CD14-positive monocyte (primary cell): ENCODE data around the gene BICDL1. TPM values are rescaled to one million over a fixed set of nuclear protein-coding genes. Genes with fewer than 3 reads are reported as not detected.

Source experiments
- DNase-seq, 3 donors: peaks; one replicate each; pipeline ENCODE4 v3.0.0-alpha.2; 2011 to 2022
- H2AFZ ChIP-seq: 2 replicates; pipeline ENCODE4 v1.6.0; 2012; ENCODE audit warnings: mild to moderate bottlenecking, low read depth, low read length, inconsistent platforms; ENCODE audit not compliant: insufficient read depth, poor library complexity, severe bottlenecking
- H3K27ac ChIP-seq, 2 donors: 1 replicate in 1 of 2; 2 replicates in 1 of 2; pipeline ENCODE4 v1.5.1; 2012 to 2013; ENCODE audit warnings: low read length in 2 of 2, control low read depth in 1 of 2, inconsistent platforms in 1 of 2, low read depth in 1 of 2, mild to moderate bottlenecking in 1 of 2
- H3K27me3 ChIP-seq, 2 donors: one replicate each; pipeline versions ENCODE4 v1.6.0 to v1.6.1; 2011 to 2013; ENCODE audit warnings: low read length in 2 of 2; ENCODE audit not compliant: control insufficient read depth in 2 of 2, insufficient read depth in 2 of 2
- H3K36me3 ChIP-seq, 2 donors: replicated peaks in 1 of 2; 1 replicate in 1 of 2; 2 replicates in 1 of 2; pipeline versions ENCODE4 v1.5.1 to v1.6.1; 2012 to 2013; ENCODE audit warnings: low read length in 2 of 2, control low read depth in 1 of 2, inconsistent platforms in 1 of 2, mild to moderate bottlenecking in 1 of 2; ENCODE audit not compliant: insufficient read depth in 2 of 2, control insufficient read depth in 1 of 2
- H3K4me1 ChIP-seq, 2 donors: 1 replicate in 1 of 2; 2 replicates in 1 of 2; pipeline versions ENCODE4 v1.5.1 to v1.6.1; 2012 to 2013; ENCODE audit warnings: low read length in 2 of 2, control low read depth in 1 of 2, inconsistent platforms in 1 of 2, mild to moderate bottlenecking in 1 of 2, moderate library complexity in 1 of 2; ENCODE audit not compliant: insufficient read depth in 2 of 2, control insufficient read depth in 1 of 2
- H3K4me2 ChIP-seq: replicated peaks from 2 replicates; pipeline ENCODE3; 2012; ENCODE audit warnings: low read length, moderate library complexity, mild to moderate bottlenecking; ENCODE audit not compliant: poor library complexity, severe bottlenecking; ENCODE audit errors: extremely low read depth
- H3K4me3 ChIP-seq, 3 experiments: fragments of 200-600 bp in 1 of 3; sonication (generic) in 1 of 3; replicated peaks in 1 of 3; 1 replicate in 2 of 3; 2 replicates in 1 of 3; pipeline ENCODE4 v1.5.1; 2011 to 2013; ENCODE audit warnings: low read length in 3 of 3, mild to moderate bottlenecking in 3 of 3, control low read depth in 2 of 3, low read depth in 2 of 3, inconsistent platforms in 1 of 3, moderate library complexity in 1 of 3
- H3K79me2 ChIP-seq: 2 replicates; pipeline ENCODE4 v1.6.0; 2012; ENCODE audit warnings: mild to moderate bottlenecking, control low read depth, inconsistent platforms, low read length, moderate library complexity; ENCODE audit not compliant: insufficient read depth
- H3K9ac ChIP-seq: 2 replicates; pipeline ENCODE4 v1.6.0; 2017; ENCODE audit warnings: low read length, mild to moderate bottlenecking; ENCODE audit not compliant: insufficient read depth, poor library complexity, severe bottlenecking
- H3K9me3 ChIP-seq, 2 donors: replicated peaks in 1 of 2; 1 replicate in 1 of 2; 2 replicates in 1 of 2; pipeline versions ENCODE4 v1.5.1 to v1.6.1; 2012 to 2013; ENCODE audit warnings: low read length in 2 of 2, control low read depth in 1 of 2; ENCODE audit not compliant: control insufficient read depth in 1 of 2, insufficient read depth in 1 of 2
- H4K20me1 ChIP-seq: 2 replicates; pipeline ENCODE4 v1.6.0; 2012; ENCODE audit warnings: mild to moderate bottlenecking, low read length, control low read depth, moderate library complexity; ENCODE audit not compliant: insufficient read depth
- H3K27ac Mint-ChIP-seq, 7 donors: one replicate each; pipeline ENCODE4 v1.8.0; 2020; ENCODE audit warnings: mild to moderate bottlenecking in 7 of 7, mixed read lengths in 7 of 7, moderate library complexity in 6 of 7, inconsistent platforms in 2 of 7
- H3K27me3 Mint-ChIP-seq, 3 donors: one replicate each; pipeline ENCODE4 v1.8.0; 2021 to 2022; ENCODE audit warnings: low read depth in 3 of 3, mild to moderate bottlenecking in 3 of 3, mixed read lengths in 3 of 3, moderate library complexity in 3 of 3, inconsistent platforms in 1 of 3
- H3K36me3 Mint-ChIP-seq, 2 donors: one replicate each; pipeline ENCODE4 v1.8.0; 2020; ENCODE audit warnings: mixed read lengths in 2 of 2, inconsistent platforms in 1 of 2, mild to moderate bottlenecking in 1 of 2
- H3K4me1 Mint-ChIP-seq: one replicate; pipeline ENCODE4 v1.8.0; 2020; ENCODE audit warnings: mild to moderate bottlenecking, mixed read lengths
- H3K4me3 Mint-ChIP-seq, 2 donors: one replicate each; pipeline ENCODE4 v1.8.0; 2020; ENCODE audit warnings: mild to moderate bottlenecking in 2 of 2, mixed read lengths in 2 of 2, moderate library complexity in 1 of 2
- H3K9me3 Mint-ChIP-seq, 7 donors: one replicate each; pipeline ENCODE4 v1.8.0; 2020 to 2022; ENCODE audit warnings: mixed read lengths in 7 of 7, mild to moderate bottlenecking in 6 of 7, moderate library complexity in 6 of 7, inconsistent platforms in 2 of 7
- WGBS: methylation state at CpG from one replicate; pipeline ENCODE4 v1.1.5; 2013; ENCODE audit warnings: missing lambda C conversion rate; ENCODE audit not compliant: insufficient coverage; 5-methylcytosine and 5-hydroxymethylcytosine counted together
- intact Hi-C, 2 donors: fragments of 100-400 bp; cut with micrococcal nuclease; formaldehyde crosslinking; loops; one replicate each; pipeline versions ENCODE4 v1.15.0 to v1.15.1; 2023
- polyA plus RNA-seq, 3 donors: library from polyadenylated mRNA; depleted of rRNA in 1 of 3; unstranded in 2 of 3; stranded (reverse) in 1 of 3; fragments of 300-500 nt in 2 of 3; fragments of >200 nt in 1 of 3; fragmentation: Illumina TruSeq in 2 of 3; gene quantifications; 1 replicate in 2 of 3; 2 replicates in 1 of 3; pipeline ENCODE4 v1.2.3, GENCODE V29; 2012 to 2021
- TF ChIP-seq, protein P1 (sequence below): fragments of 200-600 bp; IDR thresholded peaks from one replicate; pipeline ENCODE4 v1.8.0; 2022; ENCODE audit warnings: antibody characterized with exemption, mild to moderate bottlenecking

BICDL1 gene
- polyA plus RNA-seq, 3 donors = 0.13 TPM; not detected in 2

DNA sequence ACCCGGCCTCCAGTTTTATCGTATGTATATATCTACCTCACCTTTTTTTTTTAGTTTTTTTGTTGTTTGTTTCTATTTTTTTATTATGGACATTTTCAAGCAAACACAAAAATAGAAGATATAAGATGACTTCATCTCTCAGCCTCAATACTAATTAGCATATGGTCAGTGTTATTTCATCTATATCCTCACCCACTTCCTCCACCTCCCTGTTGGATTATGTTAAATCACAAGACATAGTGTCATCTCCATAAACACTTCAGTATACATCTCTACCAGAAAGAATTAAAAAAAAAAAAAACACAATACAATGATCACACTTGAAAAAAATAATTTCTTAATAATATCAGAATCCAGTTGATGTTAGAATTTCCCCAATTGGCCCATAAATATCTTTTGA, 92.6 kb downstream of the BICDL1 start:
- no peaks in the 10 kb centered on the region for H3K79me2 ChIP-seq
- Mint-ChIP-seq H3K27me3 (peaks cover 2 to 10% (median 6%) of the 10 kb centered on the region in 3 donors), H3K36me3 (no peaks in the 10 kb centered on the region), H3K9me3 (no peaks in the 10 kb centered on the region), H3K27ac (no peak overlapping the region), H3K4me3 (no peak overlapping the region), H3K4me1 (peaks cover 5% of the 10 kb centered on the region)
- TF ChIP-seq, protein P1, sequence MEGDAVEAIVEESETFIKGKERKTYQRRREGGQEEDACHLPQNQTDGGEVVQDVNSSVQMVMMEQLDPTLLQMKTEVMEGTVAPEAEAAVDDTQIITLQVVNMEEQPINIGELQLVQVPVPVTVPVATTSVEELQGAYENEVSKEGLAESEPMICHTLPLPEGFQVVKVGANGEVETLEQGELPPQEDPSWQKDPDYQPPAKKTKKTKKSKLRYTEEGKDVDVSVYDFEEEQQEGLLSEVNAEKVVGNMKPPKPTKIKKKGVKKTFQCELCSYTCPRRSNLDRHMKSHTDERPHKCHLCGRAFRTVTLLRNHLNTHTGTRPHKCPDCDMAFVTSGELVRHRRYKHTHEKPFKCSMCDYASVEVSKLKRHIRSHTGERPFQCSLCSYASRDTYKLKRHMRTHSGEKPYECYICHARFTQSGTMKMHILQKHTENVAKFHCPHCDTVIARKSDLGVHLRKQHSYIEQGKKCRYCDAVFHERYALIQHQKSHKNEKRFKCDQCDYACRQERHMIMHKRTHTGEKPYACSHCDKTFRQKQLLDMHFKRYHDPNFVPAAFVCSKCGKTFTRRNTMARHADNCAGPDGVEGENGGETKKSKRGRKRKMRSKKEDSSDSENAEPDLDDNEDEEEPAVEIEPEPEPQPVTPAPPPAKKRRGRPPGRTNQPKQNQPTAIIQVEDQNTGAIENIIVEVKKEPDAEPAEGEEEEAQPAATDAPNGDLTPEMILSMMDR = no peak
- H3K27ac ChIP-seq = no peak overlapping the region
- no peaks in the 10 kb centered on the region for H3K9me3 ChIP-seq
- H4K20me1 ChIP-seq = no peaks in the 10 kb centered on the region
- no peak overlapping the region for H3K4me2 ChIP-seq
- H2AFZ ChIP-seq = no peak overlapping the region
- H3K27me3 ChIP-seq = no peaks in the 10 kb centered on the region
- no peak for DNase-seq
- H3K4me3 ChIP-seq = no peak overlapping the region
- WGBS = no CpG with 5 or more reads among the region's 2 CpGs
- H3K36me3 ChIP-seq = no peaks in the 10 kb centered on the region
- intact Hi-C loops = no loop called here
- H3K9ac ChIP-seq = no peak overlapping the region
- peaks cover 2 to 3% of the 10 kb centered on the region in 2 donors for H3K4me1 ChIP-seq

- peak overlapping the region; percentile 64 for H3K4me2 ChIP-seq
- H3K36me3 ChIP-seq = no peaks in the 10 kb centered on the region
- H3K9ac ChIP-seq = no peak overlapping the region
- no peaks in the 10 kb centered on the region for H4K20me1 ChIP-seq
- no peaks in the 10 kb centered on the region for H3K79me2 ChIP-seq
- H3K36me3 Mint-ChIP-seq = no peaks in the 10 kb centered on the region
- peak overlapping the region in 2 of 7 donors; percentile 10 to 42 for H3K27ac Mint-ChIP-seq
- H3K4me1 ChIP-seq = peaks cover 15% of the 10 kb centered on the region in 2 donors
- intact Hi-C loops = loop anchor here in 1 of 2 donors (5.0 kb wide), 2 partner anchors 36 to 116 kb away; partner anchors contain the start of gene RPLP0
- H3K4me3 ChIP-seq = no peak overlapping the region
- peaks cover 14% of the 10 kb centered on the region for H3K4me1 Mint-ChIP-seq
- H3K9me3 ChIP-seq = no peaks in the 10 kb centered on the region
- no peak overlapping the region for H3K27ac ChIP-seq
- no peaks in the 10 kb centered on the region for H3K27me3 ChIP-seq
- WGBS = no CpG with 5 or more reads among the region's 6 CpGs
- no peak overlapping the region for H3K4me3 Mint-ChIP-seq
- TF ChIP-seq, protein P1 = no peak
- H2AFZ ChIP-seq = no peak overlapping the region
- DNase-seq = no peak
- H3K27me3 Mint-ChIP-seq = peaks cover 7 to 23% (median 16%) of the 10 kb centered on the region in 3 donors
- H3K9me3 Mint-ChIP-seq = no peaks in the 10 kb centered on the region
Observed at GRCh38 chr12:120085920-120086645, 97.0 kb downstream of the BICDL1 start.
